SK-N-MC (cell line): ENCODE measurements around the gene ARSB.

ENCODE experiments used
- EZH2 ChIP-seq: fragments of 200-600 bp; sonication (generic); IDR thresholded peaks from one replicate; pipeline ENCODE4 v1.6.1; 2017; ENCODE audit warnings: antibody characterized with exemption
- FOXP2 ChIP-seq: optimal IDR thresholded peaks from 2 replicates; pipeline ENCODE3; 2011; ENCODE audit warnings: mild to moderate bottlenecking, moderate library complexity; ENCODE audit not compliant: insufficient read depth; ENCODE audit errors: extremely low read length, control extremely low read depth
- POLR2AphosphoS5 ChIP-seq: IDR thresholded peaks from 2 replicates; pipeline ENCODE4 v1.6.1; 2012; ENCODE audit warnings: mild to moderate bottlenecking, low read depth, low read length, borderline replicate concordance

DNA sequence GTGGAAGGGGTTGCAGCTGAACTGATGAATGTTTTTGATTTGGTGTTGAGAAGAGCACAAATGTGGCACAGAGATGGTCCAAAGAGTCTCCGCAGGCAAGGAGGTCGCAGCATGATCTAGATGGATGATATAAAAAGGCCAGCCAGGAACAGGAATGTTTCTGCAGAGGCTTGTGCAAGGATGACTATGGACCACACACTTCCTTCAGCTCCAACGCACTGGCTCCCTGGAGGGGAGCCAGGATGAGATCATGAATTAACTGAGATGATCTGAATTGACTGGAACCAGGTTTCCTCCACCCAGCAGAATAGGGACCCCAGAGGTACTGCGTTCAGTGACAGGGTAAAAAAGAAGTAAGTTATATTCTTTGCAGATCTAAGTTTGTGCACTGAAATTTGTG lies 89.0 kb downstream of the ARSB start:
- no peak for TF ChIP-seq POLR2AphosphoS5
- no peak for TF ChIP-seq EZH2
- no peak for TF ChIP-seq FOXP2
